ENCODE results near the gene PTGR3.

Gene PTGR3

DNA sequence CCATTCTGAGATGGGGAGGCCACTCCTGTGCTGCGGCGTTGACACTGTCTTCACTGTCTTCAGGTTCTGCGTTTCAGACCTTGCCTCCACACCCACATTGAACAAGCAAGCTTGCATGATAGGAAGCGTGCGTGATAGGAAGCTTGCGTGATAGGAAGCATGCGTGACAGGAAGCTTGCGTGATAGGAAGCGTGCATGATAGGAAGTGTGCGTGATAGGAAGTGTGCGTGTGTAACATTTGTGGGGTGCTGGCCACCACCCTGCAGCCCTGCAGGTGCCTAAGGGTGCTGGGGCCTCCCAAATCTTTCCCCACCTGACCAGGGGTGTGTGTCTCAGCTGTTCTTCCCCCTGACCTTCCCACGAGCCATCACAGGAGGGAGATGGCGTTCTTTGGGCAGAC lies 27.0 kb upstream of the PTGR3 start:
- DNase-seq (ENCODE audit: low read depth), result no peak

DNA sequence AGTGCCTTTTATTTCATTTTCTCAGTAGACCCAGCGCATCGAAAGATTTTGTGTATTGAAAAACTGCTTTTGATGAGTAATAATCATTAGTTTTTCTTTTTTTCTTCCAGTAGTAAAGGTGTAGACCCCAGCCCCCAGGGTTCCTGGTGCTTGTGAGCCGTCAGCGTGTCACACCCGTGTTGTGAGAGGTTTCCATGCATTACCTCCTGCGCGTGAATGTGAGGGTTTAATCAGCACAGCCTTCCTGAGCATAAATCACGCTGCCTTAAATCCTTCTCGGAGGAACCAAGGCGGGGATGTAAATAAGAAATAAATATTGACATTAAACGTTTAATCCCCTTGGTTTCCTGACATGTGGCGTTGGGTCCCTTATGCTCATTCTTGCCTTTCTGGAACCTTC lies 26.0 kb upstream of the PTGR3 start:
- DNase-seq (ENCODE audit: low read depth), result no peak

DNA sequence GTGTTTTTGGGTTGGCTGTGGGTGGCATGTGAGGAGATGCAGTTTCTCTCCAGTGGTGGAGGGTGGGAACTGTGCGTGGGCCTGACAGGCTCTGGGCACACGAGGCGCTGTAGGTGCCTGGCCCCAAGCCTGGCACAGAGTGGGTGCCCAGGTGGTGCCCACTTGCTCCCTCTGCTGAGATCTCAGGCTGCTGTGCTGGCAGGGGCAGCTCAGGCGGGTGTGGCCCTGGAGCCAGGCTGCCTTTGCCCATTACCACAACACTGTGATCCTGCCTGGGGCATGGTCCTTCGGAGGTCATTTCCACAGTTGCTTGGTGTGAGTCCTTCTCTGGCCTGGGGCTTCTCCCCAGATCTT lies 22.1 kb upstream of the PTGR3 start:
- no peak for DNase-seq (ENCODE audit: low read depth)

DNA sequence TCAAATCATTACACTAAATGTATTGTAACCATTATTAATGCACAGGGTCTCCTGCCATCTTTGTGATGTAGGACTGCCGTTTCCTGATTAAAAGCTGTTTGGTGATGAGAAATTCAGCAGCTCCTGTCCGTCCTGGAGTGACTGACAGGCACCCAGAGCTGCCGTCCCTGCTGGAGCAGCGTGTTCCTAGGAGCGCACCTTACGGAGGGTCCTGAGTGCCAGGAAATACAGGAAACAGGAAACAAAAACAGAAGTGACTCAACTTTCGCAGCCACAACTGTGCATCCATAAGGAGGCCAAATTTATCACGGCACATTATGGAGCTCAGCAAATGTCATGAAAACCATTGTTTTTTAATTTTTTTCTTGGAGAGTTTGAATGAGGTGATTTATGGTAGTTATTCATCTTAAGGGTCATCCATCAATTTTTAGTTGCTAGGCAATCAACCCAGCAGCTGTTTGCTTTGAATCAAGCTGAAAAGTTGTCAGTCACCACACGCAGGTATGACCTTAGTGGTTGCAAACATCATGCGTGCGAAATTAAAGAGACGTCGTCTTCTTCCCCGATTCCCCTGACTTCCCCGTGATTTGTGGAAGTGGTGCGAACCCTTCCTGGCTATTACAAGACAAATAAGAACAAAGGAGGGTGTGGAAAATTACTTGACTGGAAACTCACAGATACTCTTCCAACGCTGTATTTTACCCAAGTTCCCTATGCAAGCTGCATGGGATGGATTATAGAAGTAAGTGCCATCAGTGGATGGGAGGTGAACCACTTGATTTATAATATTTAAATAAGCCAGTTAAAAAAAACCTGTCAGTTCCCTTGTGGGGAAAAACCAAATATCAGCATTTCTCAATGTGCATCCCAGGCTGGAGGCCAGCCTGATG lies 21.5 kb upstream of the PTGR3 start:
- no peak for DNase-seq (ENCODE audit: low read depth)

DNA sequence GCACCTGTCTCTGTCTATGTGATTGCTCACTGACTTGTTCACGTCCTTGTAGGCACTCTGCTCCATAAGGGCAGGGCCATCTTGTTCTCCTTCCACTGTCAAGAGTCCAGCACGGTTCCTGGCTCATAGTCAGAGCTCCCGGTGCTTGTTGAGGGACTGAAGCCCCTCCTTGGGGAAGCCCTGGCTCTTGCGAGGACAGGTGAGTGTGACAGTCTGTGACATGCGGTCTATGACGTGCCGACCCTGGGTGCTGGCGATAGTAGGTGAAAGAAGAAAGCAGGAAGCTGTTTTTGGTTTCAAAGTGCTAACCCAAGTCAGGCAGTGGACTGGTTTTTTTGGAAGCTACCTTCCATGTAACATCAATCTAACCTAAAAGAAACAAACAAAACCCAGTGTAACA lies 20.5 kb upstream of the PTGR3 start:
- no peak for DNase-seq (ENCODE audit: low read depth)

DNA sequence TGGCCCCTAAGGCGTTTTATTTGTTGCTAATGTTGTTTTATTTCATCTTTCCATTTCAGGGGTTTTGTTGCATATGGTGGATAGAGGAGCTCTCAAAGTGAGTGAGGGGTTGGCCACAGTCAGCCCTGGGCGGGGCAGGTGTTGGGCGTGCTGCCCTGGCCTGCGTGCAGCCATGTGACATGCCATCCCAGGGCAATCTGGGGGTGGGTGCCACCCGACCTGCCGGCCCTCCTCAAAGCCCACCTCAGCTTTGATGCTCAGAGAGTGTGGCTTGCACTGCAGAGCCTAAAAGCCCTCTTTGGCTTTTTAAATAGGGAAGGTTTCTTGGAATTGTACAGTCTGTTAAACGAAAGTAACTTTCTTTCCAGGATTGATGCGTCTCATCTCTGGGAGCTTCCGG lies 20.0 kb upstream of the PTGR3 start:
- DNase-seq (ENCODE audit: low read depth), result no peak

DNA sequence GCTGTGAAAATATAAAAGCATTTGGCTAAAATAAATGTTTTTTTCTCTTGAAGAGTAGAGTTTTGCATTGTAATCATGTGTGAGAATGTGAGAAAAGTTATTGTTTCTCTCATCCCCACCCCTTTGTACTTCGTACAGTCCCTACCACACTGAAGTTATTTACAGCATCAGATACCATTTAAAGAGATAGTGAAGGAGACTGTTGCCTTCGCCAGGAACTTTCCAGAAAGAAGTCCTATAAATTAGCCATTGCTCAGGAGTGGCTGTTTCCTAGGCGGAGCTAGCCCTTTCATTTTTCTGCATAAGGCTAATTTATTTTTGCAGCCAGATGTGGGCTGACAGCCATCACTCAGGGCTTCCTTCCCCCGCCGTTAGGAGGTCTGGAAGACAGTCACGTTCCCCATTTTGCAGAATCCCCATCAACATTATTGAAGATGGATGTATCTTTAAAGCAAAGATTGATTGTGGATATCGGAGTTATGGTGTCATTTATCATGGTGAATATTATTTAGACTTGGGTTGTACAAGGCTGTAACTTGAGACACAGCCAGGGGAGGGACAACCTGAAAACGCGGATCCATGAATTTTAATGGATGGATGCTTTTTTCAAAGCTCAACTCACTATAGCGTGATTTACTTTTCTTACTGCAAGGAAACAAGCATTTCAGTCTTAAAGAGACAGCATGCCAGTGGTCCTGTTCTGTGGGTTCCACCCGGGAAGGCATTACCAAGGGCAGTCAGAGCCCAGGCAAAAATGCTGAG lies 18.8 kb upstream of the PTGR3 start:
- DNase-seq (ENCODE audit: low read depth), result no peak

DNA sequence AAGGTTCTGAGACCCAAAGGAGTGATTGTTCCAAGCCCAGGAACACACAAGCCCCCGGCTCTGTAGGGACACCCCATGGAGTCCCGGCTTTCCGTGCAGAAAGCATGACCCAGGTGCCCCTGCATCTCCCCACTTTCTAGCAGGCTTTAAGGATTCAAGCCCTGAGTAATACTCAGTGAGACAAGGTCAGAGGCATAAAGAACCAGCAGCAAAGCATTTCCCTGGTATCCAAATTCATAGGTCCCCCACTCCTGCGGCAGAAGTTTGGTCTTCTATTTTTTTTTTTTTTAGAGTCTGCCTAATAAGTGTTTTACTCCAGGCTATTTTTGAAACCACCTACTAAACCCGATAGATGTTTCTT lies 18.0 kb upstream of the PTGR3 start:
- DNase-seq (ENCODE audit: low read depth), result no peak

DNA sequence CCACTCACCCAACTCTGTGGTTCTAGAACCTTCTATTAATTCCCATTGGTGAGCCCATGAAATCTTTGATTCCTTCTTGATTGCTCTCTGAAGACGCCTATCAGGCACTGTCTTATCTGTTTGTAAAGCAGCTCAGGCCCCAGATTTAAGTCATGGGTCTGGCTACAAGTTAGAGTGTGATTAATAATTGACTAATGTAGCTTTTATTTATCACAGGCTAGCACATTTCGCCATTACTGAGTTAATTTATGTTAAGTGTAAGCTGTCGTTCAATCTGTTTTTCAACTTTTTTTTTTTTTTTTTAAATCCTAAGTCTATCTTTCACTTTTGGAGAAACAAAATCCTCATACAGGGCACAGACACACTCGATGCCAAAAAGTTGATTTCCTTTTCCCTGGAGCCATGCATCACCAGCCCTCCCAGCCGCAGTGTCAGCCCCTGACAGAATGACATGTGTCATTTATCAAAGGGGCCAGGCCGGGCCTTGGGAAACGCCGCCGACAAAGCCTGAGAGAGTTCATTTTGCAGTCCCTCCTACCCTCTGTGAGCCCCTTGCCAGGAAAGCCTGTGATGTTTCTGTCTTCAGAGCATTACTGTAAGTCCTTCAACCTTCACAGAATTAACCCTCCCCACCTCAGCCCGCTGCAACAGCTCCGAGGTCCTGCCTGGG lies 17.5 kb upstream of the PTGR3 start:
- DNase-seq (ENCODE audit: low read depth), result no peak

DNA sequence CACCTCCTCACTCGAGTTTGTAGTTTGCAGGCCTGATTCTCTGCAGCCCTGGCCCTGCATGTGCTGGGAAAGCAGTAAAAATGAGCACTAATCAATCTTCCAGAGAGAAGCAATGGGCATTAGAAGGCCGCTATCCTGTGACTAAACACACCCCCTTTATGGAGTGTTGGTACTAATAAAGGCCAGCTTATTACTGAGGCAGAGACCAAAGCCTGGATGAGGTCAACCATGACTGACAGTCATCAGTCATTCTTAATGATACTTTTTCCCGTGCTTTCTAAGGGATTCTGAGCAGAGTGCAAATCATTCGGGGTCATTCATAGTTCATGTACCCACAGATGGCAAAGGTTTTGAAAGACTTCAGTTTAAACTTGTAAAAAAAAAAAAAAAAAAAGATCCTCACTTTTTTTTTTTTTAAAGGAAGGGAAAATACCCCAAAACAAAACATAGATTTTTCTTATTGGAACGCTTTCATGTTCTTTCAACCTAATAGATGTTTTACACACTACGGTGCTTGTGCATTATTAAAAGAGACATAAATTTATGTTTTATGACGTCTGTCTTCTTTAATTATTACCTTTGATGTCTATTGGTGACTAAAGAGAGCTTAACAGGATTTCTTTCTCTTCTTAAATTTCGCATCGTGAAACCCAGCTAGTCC lies 14.9 kb upstream of the PTGR3 start:
- no peak for DNase-seq (ENCODE audit: low read depth)

DNA sequence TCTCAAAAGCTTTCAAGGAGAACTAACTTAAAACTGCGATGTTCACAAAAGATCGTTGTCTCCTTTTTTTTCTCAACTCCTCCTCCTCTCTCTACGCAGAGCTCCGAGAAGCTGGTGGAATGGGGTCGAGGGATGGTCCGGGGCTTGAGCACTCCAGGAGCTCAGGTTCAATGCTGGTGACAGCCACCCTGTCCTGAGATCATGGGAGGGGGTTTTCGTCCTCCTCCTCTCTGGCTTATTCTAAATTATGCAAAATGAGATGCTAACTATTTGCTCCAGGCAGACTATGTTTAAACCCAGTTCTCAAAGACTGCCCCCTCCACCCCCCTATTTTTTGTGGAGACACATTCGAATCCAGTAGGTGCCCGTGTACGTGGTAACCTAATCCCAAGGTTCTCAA lies 13.5 kb upstream of the PTGR3 start:
- DNase-seq (ENCODE audit: low read depth), result no peak

DNA sequence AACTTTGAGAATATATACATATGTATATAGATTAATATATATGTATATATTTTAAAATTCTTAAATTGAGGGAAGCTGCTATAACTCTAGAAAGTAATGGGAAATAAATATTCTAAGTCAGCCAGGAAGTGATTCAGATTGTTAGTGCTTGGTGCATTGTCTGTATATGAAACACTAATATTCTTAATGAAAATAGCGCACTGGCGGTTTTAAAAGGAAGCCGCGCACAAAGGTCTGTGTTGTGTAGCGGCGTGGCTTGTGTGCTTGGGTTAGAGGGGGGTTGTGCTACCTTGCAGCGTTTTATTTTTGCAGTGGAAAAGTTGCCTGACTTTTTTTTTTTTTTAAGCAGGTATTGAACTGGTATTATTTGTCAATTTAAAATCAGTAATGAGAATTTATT lies 13.0 kb upstream of the PTGR3 start:
- no peak for DNase-seq (ENCODE audit: low read depth)

DNA sequence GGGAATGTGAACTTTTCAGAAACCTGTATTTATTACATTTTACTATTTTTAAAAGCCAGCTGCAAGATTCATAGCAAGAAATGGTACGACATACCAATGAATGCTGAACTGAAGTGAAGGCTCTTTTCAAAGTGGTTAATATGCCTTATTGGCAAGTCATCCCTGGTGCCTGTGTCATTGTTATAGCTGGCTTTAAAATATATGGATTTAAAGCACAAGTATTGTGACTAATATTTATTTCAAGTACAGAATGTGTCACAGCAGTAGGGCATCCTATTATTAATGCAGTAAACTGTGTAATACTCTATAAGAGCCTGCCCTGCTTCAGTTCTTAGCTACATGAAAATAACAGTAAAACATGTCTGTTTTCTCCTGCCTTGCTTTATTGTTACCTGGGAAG lies 12.5 kb upstream of the PTGR3 start:
- no peak for DNase-seq (ENCODE audit: low read depth)

DNA sequence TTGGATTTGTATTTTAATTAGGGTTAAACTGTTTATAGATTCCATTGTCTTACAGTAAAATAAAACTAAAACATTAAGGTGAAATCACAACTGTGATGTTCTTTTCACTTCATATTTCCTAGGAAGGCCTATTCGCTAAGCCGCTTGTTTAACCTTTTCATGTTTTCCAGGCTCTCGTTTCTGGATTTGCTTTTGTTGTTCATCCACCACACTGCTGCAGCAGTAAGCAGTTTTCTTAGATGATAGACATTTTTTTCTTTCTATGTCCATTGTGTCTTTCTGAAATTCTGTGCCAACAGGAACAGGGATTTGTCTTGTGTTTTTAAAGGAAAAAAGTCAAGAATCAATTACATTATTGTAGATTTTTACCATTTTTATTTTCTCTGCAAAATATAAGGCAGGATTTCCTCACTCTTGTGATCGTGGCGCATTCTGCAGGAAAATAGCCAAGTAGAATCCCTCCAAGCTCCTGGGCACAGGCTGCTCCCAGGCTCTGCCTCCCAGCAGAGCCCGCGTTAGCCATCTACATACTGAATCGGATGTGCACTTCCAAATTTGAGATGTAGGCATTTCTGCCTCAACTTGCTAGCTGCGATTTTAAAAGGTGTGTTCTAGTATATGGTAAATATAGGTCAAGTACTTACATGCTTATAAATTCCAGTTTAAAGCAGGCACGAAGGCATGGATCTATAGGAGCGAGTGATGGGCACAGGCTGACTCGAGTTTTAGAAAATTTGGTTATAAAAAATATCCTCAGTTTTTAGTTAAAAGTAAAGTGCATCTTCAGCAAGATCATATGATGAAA lies 11.8 kb upstream of the PTGR3 start:
- DNase-seq (ENCODE audit: low read depth), result no peak

DNA sequence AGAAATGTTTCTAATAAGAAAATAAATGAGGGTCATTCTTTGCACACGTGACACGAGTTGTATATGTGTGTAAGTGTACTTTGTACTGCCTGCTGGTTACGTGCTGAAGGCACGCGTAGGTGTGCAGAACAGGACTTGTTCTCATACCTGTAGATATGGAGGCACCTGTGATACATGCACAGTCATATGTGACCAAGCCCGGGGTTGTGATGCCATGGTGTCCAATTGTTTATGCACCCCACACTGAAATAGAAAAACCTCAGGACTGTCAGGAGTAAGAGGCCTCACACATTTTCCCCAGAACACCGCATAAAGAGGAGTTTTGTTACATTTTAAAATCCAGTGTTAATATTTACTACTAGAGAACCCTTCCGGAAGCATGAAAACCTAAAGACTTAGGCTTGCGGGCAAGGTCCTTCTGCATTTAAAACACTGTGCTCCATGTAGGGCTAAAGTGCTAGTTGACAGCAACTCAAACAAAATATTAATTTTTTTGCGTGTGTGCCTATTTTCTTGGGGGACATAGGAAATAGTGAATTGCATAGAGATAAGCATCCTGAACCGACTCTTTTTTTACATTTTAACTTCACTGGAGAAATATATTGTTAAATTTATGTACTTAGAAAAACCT lies 10.9 kb upstream of the PTGR3 start:
- DNase-seq (ENCODE audit: low read depth), result no peak

DNA sequence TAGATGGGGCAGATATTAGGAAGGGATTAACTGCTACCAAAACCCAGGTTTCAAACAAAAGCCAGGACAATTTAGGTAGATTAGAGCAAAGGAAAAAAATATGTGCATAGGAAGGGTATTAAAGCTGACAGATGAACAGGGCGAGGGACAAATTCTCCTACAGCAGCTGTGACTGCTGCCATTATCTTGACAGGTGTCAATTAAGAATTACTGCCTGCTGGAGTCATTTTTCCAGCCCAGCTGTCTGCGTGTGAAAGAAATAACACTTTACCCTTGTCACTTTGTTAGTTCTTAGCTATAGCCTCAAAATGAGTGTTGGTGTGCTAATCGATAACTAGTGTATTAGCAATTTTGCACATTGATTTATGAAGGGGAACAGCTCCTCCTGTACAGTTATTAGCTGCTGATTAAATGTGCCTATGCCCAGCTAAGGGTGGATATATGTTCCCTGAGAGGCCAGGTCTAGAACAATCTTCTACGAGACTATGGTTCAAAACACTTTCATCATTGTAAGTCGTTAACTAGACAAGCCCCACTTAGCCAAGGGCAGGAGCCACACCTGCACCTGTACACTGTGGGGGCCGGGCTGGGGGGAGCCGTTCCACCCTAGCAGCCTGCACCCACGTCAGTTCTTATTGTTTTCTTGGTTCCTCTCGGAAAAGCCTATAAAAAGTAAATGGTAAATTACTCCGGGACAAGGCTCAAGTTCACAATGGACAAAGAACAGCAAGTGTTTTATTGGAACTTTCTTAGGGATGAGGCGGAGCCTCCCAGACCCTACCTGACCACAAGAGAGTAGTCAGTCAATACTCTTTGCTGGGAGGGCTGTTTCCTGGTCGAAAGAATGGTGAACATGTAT lies 9.4 kb upstream of the PTGR3 start:
- no peak for DNase-seq (ENCODE audit: low read depth)

DNA sequence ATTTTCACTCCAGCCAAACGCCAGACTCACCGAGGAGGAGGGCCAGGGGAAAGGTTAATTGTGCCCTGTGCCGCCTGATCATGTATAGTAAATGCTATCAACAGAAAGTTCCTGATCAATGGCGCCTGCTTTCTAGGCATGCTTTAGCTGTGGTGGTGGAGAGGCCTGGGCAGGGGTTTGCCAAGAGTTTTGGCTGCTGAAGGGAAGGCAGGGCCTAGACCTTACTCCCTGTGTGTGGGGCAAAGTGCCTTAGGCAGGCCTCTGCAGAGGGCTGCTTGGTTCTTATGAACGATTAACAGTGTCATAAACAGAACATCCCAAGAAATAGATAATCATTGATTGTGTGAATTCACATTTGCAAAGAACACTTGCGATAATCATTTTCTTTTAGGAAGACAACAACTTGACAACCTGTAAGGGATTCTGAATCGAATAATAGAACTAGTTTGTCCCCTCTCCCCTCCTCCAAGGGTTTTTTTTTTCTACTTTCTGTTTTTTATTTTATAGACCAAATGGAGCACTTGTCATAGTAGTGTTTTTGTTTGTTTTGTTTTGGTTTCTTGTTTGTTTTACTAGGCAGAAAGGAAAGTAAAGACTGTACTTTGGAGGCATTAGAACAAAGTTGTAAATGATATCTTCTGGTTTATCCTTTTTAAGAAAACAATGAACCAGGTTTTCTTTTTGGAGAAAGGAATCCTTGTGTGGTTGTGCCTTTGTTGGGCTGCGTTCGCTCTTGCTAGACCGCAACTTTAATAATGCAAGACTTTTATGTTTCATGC lies 8.2 kb upstream of the PTGR3 start:
- no peak for DNase-seq (ENCODE audit: low read depth)

DNA sequence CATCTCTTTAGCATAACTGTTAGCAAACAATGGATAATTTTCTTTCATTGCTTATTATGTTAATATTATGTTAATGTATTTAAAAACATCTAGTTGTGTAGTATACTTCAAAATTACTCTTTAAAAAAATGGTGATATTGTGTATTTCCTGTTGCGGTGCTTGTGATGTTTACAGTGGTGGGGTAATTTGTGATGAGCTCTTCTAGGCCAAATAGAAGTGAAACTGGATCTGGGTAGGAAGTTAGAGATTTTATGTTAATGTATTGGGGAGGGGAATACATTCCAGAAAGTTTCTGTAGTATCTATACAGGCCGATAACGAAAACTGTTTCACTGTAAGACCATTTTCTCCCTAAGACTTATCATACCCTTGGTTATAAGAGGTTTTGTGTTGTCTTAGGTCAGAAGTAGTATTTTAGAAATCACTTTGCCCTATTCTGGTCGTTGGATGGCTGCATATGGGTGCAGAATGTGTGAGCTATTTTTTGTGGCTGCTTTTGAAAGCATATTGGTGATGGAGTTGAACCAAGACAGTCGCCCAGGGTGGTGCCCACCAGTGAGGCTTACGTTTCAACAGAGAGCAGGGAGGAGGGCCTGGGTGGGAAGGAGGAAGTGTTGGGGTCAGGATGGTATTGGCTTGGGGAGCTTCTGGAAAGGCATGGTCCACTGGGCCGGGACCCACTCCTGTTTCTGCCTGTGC lies 7.4 kb upstream of the PTGR3 start:
- DNase-seq (ENCODE audit: low read depth), result no peak

DNA sequence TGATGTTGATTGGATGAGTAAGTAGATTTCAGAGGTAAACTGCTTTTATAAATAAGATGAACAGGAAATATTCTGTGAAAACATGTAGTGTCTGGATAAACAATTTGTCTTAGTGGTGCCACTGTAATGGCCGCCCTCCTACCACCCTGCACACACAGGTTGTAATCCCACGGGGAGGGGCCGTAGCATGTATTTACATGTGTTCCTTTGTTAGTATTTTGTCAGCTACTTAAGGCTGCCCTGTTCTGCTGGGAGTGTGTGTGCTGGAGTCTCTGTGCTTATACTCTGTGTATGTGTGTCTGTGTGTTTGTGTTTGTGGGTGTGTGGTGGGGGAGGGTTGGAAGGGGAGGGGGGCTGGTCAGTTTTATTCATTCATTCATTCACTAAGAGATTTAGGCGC lies 6.7 kb upstream of the PTGR3 start:
- DNase-seq (ENCODE audit: low read depth), result no peak

Measured in GM04504 (cell line).